ENCODE results near the gene PRF1. TPM values are rescaled to one million over a fixed set of nuclear protein-coding genes. Genes with fewer than 3 reads are reported as not detected.
A peak's percentile ranks its signal among the peaks of the same experiment; 100 is the strongest.
"Not testable (repeated sequence)": the region's sequence is repeated elsewhere in the genome, so short reads cannot be mapped to it uniquely, and the experiment has no call there.

PRF1 gene
- total and polyA plus RNA-seq, 2 experiments from 2014 or later: not detected

DNA sequence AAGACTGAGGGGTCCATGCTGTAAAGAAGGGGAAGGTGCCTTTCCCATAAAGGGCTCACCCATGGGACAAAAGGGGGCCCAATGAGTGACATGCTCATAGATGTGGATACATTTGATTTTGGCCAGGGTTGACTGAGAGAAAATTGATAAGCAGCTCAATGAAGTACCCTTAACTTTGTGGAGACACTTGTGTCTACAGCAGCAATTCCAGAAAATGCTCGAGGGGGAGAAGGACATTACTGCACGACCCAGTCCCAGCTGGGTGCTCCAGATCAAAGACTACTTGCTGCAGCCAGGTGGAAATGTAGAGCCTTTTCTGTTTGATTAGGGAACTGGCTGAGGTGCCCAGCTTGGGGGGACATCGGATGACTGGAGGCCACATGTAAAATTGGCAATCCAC, 47.6 kb upstream of the PRF1 start:
- Histone ChIP-seq H3K9me2 (replicated peaks; ENCODE audit: insufficient read depth) (no peaks in the 10 kb centered on the region), H4K20me1 (ENCODE audit: insufficient read depth, poor library complexity, severe bottlenecking) (no peaks in the 10 kb centered on the region), H3K36me3 (replicated peaks; ENCODE audit: insufficient read depth, low read depth) (no peaks in the 10 kb centered on the region), H3K4me2 (no peak overlapping the region), H3K4me1 (ENCODE audit: insufficient read depth) (no peaks in the 10 kb centered on the region), H2AFZ (no peak overlapping the region), H3K79me2 (no peaks in the 10 kb centered on the region), H3K9me3 (ENCODE audit: low read depth) (no peaks in the 10 kb centered on the region), H3K27me3 (no peaks in the 10 kb centered on the region), H3K4me3 (no peak overlapping the region), H3K27ac (no peak overlapping the region)
- TF ChIP-seq, protein P1, sequence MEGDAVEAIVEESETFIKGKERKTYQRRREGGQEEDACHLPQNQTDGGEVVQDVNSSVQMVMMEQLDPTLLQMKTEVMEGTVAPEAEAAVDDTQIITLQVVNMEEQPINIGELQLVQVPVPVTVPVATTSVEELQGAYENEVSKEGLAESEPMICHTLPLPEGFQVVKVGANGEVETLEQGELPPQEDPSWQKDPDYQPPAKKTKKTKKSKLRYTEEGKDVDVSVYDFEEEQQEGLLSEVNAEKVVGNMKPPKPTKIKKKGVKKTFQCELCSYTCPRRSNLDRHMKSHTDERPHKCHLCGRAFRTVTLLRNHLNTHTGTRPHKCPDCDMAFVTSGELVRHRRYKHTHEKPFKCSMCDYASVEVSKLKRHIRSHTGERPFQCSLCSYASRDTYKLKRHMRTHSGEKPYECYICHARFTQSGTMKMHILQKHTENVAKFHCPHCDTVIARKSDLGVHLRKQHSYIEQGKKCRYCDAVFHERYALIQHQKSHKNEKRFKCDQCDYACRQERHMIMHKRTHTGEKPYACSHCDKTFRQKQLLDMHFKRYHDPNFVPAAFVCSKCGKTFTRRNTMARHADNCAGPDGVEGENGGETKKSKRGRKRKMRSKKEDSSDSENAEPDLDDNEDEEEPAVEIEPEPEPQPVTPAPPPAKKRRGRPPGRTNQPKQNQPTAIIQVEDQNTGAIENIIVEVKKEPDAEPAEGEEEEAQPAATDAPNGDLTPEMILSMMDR (IDR thresholded peaks at IDR 0.05; ENCODE audit: poor library complexity): no peak
- TF ChIP-seq EZH2 (IDR thresholded peaks at IDR 0.05; ENCODE audit: borderline replicate concordance) (no peak), EZH2phosphoT487 (IDR thresholded peaks at IDR 0.05; ENCODE audit: low read depth, severe bottlenecking, unreplicated experiment) (no peak)
- WGBS (ENCODE audit: low lambda C conversion rate, missing lambda C conversion rate): 77% methylated on average over 3 of the region's 3 CpGs
- DNase-seq (ENCODE audit: low spot score): no peak

DNA sequence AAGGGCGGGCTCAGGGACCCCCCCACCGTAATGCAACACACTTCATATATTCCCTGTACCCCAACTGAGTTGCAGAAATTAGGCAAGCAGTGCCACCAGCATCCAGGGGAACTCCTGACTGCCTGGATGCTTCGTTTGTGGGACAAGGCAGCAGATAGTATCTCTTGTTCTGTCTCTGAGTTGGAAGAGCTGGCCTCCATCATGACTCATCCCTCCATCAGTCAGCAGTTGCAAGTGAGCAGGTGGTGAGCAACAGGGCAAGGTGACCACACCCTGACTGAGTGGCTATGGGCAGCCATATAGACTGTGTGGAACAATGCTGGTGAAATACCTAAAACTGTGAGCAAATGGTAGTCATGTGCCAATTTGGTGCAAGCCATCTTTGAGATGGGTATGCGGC, 47.0 kb upstream of the PRF1 start:
- Histone ChIP-seq H3K4me3 (no peak overlapping the region), H3K4me2 (no peak overlapping the region), H3K27me3 (no peaks in the 10 kb centered on the region), H4K20me1 (ENCODE audit: insufficient read depth, poor library complexity, severe bottlenecking) (no peaks in the 10 kb centered on the region), H3K9me2 (replicated peaks; ENCODE audit: insufficient read depth) (no peaks in the 10 kb centered on the region), H3K27ac (no peak overlapping the region), H3K4me1 (ENCODE audit: insufficient read depth) (no peaks in the 10 kb centered on the region), H3K9me3 (ENCODE audit: low read depth) (no peaks in the 10 kb centered on the region), H3K36me3 (replicated peaks; ENCODE audit: insufficient read depth, low read depth) (no peaks in the 10 kb centered on the region), H3K79me2 (no peaks in the 10 kb centered on the region), H2AFZ (no peak overlapping the region)
- DNase-seq (ENCODE audit: low spot score): no peak
- TF ChIP-seq, protein P1 (IDR thresholded peaks at IDR 0.05; ENCODE audit: poor library complexity): no peak
- TF ChIP-seq EZH2phosphoT487 (IDR thresholded peaks at IDR 0.05; ENCODE audit: low read depth, severe bottlenecking, unreplicated experiment) (no peak), EZH2 (IDR thresholded peaks at IDR 0.05; ENCODE audit: borderline replicate concordance) (no peak)
- WGBS (ENCODE audit: low lambda C conversion rate, missing lambda C conversion rate): 64% methylated on average over 4 of the region's 4 CpGs

- Histone ChIP-seq H3K4me2 (no peak overlapping the region), H2AFZ (no peak overlapping the region), H3K27ac (no peak overlapping the region), H3K9me2 (replicated peaks; ENCODE audit: insufficient read depth) (no peaks in the 10 kb centered on the region), H3K4me3 (no peak overlapping the region), H3K36me3 (replicated peaks; ENCODE audit: insufficient read depth, low read depth) (no peaks in the 10 kb centered on the region), H3K27me3 (no peaks in the 10 kb centered on the region), H3K9me3 (ENCODE audit: low read depth) (no peaks in the 10 kb centered on the region), H3K79me2 (no peaks in the 10 kb centered on the region), H4K20me1 (ENCODE audit: insufficient read depth, poor library complexity, severe bottlenecking) (no peaks in the 10 kb centered on the region), H3K4me1 (ENCODE audit: insufficient read depth) (no peaks in the 10 kb centered on the region)
- DNase-seq (ENCODE audit: low spot score): peak; percentile 28
- TF ChIP-seq EZH2 (IDR thresholded peaks at IDR 0.05; ENCODE audit: borderline replicate concordance) (no peak), EZH2phosphoT487 (IDR thresholded peaks at IDR 0.05; ENCODE audit: low read depth, severe bottlenecking, unreplicated experiment) (no peak)
- TF ChIP-seq, protein P1 (IDR thresholded peaks at IDR 0.05; ENCODE audit: poor library complexity): no peak
- 87% methylated on average over 3 of the region's 3 CpGs for WGBS (ENCODE audit: low lambda C conversion rate, missing lambda C conversion rate)
Observed at GRCh38 chr10:70648427-70648826, 45.9 kb upstream of the PRF1 start.

DNA sequence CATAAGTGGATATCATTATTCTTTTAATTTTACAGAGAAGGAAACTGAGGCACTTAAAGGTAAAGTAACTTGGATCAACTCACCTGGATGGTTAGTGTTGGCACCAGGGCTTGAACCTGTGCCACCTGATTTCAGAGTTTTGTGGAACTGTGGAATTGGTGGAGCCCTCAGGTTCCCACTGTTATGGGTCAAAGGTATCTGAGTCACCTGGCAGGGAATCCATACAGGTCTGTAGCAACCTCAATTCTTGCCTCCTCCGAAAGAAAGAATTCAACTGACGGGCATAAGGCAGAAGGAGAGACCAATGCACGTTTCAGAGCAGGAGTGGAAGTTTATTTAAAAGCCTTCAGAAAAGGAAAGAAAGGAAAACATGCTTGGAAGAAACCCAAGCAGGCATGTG, 44.5 kb upstream of the PRF1 start:
- no peaks in the 10 kb centered on the region for H3K9me3 ChIP-seq (ENCODE audit: low read depth)
- DNase-seq (ENCODE audit: low spot score): no peak
- 97% methylated on average over 2 of the region's 3 CpGs for WGBS (ENCODE audit: low lambda C conversion rate, missing lambda C conversion rate)

GRCh38 chr10:70644959-70645358, 42.4 kb upstream of the PRF1 start:
- H2AFZ ChIP-seq; H3K9me3 ChIP-seq (ENCODE audit: low read depth); H3K4me2 ChIP-seq; DNase-seq (ENCODE audit: low spot score); H3K4me1 ChIP-seq (ENCODE audit: insufficient read depth); H3K36me3 ChIP-seq (replicated peaks; ENCODE audit: insufficient read depth, low read depth); H3K27ac ChIP-seq; H4K20me1 ChIP-seq (ENCODE audit: insufficient read depth, poor library complexity, severe bottlenecking); H3K9me2 ChIP-seq (replicated peaks; ENCODE audit: insufficient read depth); H3K79me2 ChIP-seq; H3K4me3 ChIP-seq; H3K27me3 ChIP-seq: not testable (repeated sequence)
- 40% methylated on average over 8 of the region's 8 CpGs for WGBS (ENCODE audit: low lambda C conversion rate, missing lambda C conversion rate)

More for the DNA sequence above, 44.5 kb upstream of the PRF1 start:
- Histone ChIP-seq H2AFZ (no peak overlapping the region), H4K20me1 (ENCODE audit: insufficient read depth, poor library complexity, severe bottlenecking) (no peaks in the 10 kb centered on the region), H3K36me3 (replicated peaks; ENCODE audit: insufficient read depth, low read depth) (no peaks in the 10 kb centered on the region), H3K4me2 (no peak overlapping the region), H3K27me3 (no peaks in the 10 kb centered on the region), H3K79me2 (no peaks in the 10 kb centered on the region), H3K4me3 (no peak overlapping the region), H3K4me1 (ENCODE audit: insufficient read depth) (no peaks in the 10 kb centered on the region), H3K27ac (no peak overlapping the region), H3K9me2 (replicated peaks; ENCODE audit: insufficient read depth) (no peaks in the 10 kb centered on the region)
- TF ChIP-seq EZH2phosphoT487 (IDR thresholded peaks at IDR 0.05; ENCODE audit: low read depth, severe bottlenecking, unreplicated experiment): no peak
- TF ChIP-seq, protein P1 (IDR thresholded peaks at IDR 0.05; ENCODE audit: poor library complexity): no peak
- TF ChIP-seq EZH2 (IDR thresholded peaks at IDR 0.05; ENCODE audit: borderline replicate concordance): no peak

Data from hepatocyte (in vitro differentiated cells).